GM23338 (cell line): Measurements from ENCODE around the gene SOS2.

Experiments used
- CTCF ChIP-seq, 2 experiments: fragments of 200-600 bp in 1 of 2; sonication (generic) in 1 of 2; conservative IDR thresholded peaks; 2 replicates each; pipeline versions ENCODE4 v1.5.1 to v1.6.1; 2016 to 2017; ENCODE audit warnings: antibody characterized with exemption in 2 of 2, low read depth in 2 of 2, mild to moderate bottlenecking in 2 of 2, moderate library complexity in 1 of 2
- EZH2 ChIP-seq: fragments of 200-600 bp; sonication (generic); IDR thresholded peaks from one replicate; pipeline ENCODE4 v1.8.0; 2017; ENCODE audit warnings: antibody characterized with exemption, mild to moderate bottlenecking, low read depth; ENCODE audit not compliant: unreplicated experiment
- EZH2phosphoT487 ChIP-seq: fragments of 200-600 bp; sonication (generic); IDR thresholded peaks from one replicate; pipeline ENCODE4 v1.8.1; 2018; ENCODE audit warnings: antibody characterized with exemption; ENCODE audit not compliant: unreplicated experiment
- POLR2AphosphoS5 ChIP-seq: IDR thresholded peaks from 2 replicates; pipeline ENCODE4 v1.6.1; 2016; ENCODE audit warnings: antibody characterized with exemption, low read depth
- STAT1 ChIP-seq: IDR thresholded peaks from one replicate; pipeline ENCODE4 v1.6.1; 2016; ENCODE audit warnings: antibody characterized with exemption; ENCODE audit not compliant: unreplicated experiment
- ZNF331 ChIP-seq: fragments of 250-450 bp; sonication (Bioruptor Pico); IDR thresholded peaks from 2 replicates; pipeline ENCODE4 v1.5.0; 2020; ENCODE audit warnings: low read depth, mild to moderate bottlenecking, moderate library complexity

- TF ChIP-seq CTCF (conservative IDR thresholded peaks at IDR 0.05; ENCODE audit: low read depth in 2 of 2) (no peak), POLR2AphosphoS5 (no peak), STAT1 (no peak), EZH2phosphoT487 (no peak), EZH2 (no peak), ZNF331 (CRISPR knock-in tag) (no peak)
These were observed 149.1 kb downstream of the SOS2 start for GRCh38 chr14:50082308-50082742.
